HG03378 (cell line): ENCODE results near the gene CGB2.
"Not testable (repeated sequence)": the region's sequence is repeated elsewhere in the genome, so short reads cannot be mapped to it uniquely, and the experiment has no call there.

Experiments
- ATAC-seq: cut with Tn5 transposase; IDR thresholded peaks from one replicate; pipeline ENCODE4 v1.9.1; 2021; ENCODE audit warnings: mild to moderate bottlenecking, moderate library complexity; ENCODE audit not compliant: unreplicated experiment

CGB2 gene

GRCh38 chr19:49030323-49030722 is 1.4 kb upstream of the CGB2 start:
- not testable (repeated sequence) for ATAC-seq

DNA sequence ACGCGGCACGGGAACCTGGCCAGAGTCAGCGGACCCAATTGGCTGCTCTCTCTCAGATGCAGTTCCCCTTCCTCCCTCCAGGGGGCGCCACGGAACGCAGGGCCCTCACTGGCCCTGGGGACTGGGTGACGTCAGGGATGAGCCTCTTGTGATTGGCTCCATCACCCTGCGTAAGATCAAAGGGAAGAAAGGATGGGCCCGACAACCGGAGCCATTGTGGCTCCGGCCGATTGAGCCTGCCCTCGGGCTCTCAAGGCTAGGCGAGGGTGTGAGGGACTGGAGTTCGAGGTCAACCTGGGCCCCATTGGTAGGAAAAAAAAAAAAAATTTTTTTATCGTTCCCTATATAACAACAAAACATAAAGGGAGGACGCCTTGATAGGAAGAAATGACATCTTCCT is 5.1 kb downstream of the CGB2 start, which contains the start of gene CGB1:
CGB1 (minus strand) TSS at position 81 of the 400 bp plus-strand sequence. CDS start 184 bp downstream, outside the sequence.
- ATAC-seq: not testable (repeated sequence)

GRCh38 chr19:49038111-49038510 is 6.4 kb downstream of the CGB2 start:
- not testable (repeated sequence) for ATAC-seq

GRCh38 chr19:49038557-49039276 is 7.0 kb downstream of the CGB2 start:
- not testable (repeated sequence) for ATAC-seq

DNA sequence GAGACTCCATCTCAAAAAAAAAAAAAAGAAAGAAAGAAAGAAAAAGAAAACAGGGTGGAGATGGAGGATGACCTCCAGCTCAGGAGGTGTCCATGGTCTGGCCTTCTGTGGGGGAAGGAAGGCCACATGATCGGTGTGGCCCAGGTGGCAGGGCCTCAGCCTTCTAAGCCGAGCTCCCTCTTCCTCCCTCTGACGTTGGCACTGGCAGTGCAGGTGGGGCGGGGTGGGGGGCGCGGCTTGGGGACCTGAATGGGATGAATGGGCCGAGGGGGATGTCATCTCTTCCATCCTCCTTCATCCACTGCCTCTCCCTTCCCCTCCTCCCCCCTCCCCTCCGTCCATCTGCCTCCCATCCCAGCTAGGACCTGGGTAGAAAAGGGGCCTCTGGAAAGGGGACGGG is 8.0 kb downstream of the CGB2 start:
- ATAC-seq: not testable (repeated sequence)

DNA sequence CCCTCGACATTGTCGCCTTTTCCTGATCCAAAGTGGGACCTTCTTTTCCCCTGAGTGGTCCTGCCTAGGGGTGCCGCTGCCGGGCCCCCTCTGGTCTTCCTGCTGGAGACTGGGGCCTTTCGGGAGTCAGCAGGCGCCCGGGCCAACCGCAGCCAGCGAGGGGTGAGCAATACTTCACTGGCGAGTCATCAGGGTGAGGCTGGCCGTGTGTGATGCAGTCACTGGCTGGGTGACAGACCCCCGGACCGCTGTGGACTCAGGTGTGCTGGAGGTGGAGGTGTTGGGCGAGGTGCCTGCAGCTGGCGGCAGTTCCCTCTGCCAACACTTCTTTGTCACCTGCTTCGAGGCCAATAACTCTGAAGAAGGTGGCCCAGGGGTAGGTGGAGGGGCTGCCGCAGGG is 10.5 kb downstream of the CGB2 start:
- ATAC-seq: no peak

DNA sequence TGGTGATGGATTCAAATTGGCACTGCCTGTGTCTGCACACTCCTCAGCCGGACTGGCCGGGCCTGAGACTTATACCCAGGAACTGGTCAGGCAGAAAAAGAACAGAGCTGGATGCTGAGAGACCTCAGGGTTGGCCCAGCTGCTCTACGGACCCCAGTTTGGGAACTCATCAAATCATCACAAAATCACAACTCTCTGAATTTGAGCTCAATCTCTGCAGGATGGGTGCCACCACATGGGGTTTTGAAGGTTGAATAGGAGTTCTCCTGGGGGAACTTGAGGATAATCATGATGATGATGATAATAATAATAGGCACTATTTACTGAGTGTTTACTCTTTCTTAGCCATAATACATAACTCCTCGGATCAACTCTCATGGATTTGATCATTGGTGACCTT is 11.0 kb downstream of the CGB2 start:
- not testable (repeated sequence) for ATAC-seq

GRCh38 chr19:49043548-49043947 is 11.9 kb downstream of the CGB2 start, which contains the start of gene CGB5:
CGB5 (plus strand) TSS chr19:49043848; CDS start chr19:49044210, 362 bp downstream.
- ATAC-seq: not testable (repeated sequence)

- ATAC-seq: not testable (repeated sequence)
These were observed 17.3 kb downstream of the CGB2 start, which contains the start of gene CGB8 for GRCh38 chr19:49049011-49049410. CGB8 (minus strand) TSS chr19:49049111; CDS start chr19:49048739, 372 bp downstream.

GRCh38 chr19:49049834-49050233 is 18.1 kb downstream of the CGB2 start:
- not testable (repeated sequence) for ATAC-seq

- not testable (repeated sequence) for ATAC-seq
These were observed 18.8 kb downstream of the CGB2 start for GRCh38 chr19:49050376-49051033.

DNA sequence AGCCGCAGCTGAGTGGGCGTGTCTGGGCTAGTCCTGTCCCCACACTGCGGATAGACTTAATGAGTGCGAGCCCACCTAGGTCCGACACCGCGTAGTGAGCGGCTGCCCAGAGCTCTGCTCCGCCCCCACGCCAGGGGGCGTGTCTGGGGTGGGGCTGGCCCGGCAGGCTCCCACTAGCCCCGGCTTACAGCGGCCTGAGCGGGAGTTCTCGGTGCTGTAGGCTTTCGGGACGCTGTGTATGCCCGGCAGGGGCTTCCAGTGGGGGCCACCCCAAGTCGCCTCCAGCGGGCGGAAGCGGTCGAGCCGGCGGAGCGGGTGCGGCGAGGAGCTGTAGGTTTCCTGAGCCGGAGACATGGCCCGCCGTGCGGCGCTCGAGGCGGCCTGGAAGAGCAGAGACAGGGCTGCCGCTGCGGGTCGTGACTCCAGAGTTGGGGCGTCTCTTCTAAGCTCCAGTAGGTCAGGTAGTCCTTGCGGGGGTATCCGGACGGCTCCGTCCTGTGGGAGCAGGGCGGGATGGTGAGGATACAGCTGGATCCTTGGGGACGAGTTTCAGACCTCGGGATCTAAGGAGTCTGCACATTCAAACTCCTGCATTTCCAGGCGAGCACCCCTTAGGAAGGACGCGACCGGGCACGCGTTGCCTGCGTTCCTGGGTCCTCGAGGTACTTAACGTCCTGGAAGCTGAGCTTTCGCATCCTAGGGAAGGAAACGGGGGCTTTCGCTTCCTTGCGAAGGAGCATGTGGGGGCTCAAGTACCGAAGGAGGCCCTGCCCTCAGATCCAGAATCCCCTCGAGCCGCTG is 24.6 kb downstream of the CGB2 start:
- ATAC-seq: no peak

DNA sequence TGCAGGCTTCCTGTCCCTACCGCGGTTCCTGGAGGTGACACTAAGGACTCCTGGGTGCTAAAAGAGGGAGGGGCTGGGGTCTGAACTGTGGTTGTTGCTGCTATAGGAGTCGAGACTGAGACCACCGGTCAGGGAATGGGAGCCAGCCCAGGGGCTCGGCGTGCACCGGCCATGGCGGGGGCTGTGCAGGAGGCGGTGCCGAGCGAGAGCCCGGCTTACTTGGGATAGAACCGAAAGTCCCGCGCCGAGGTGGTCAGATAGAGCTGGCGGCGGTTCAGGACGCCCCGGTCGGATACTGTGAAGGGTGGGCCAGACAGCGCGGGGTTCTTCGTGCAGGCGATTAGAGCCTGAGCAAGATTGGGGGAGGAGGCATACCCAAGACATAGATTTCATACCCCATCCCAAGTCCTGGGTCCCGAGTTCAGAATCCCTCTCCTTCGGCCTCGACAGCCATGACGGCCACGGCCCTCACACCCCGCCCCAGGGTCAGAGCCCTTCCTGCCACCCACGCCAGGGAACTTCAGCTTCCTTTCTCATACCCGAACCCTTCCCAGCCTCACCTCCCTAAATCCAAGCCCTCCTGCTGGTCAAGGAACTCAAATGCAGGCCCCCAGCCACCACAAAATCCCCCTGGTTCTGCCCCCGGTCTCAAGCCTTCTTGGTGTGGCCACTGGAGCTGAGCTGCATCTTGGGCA is 25.4 kb downstream of the CGB2 start:
- ATAC-seq: not testable (repeated sequence)

DNA sequence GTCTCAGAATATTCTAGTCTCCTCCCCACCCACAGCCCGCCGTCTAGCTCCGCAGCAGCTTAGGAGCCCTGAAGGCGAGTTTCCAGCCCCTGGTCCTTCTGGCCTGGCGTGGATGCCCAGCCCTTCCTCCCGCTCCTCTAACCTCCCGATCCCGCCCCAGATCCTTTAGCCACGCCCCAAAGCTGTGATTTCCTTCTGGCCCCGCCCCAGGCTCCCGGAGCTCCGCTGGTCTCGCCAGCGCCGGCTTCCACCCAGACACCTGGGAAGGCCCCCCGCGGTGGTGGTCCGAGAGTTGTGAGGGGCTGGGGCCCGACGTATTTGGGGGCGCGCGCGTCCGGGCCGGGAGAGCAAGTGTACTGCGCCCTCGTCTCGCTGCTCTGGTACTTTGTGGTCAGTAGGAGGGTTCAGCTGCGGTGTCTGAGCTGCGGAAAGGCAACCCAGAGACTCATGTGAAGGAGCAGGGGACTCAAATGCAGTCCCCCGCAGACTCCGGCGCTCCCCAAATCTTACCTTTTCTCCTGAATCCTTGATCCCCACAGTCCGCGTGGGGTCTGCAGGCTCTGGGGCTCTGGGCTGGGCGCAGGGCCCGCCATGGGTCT is 26.0 kb downstream of the CGB2 start, which contains the start of gene CGB7:
CGB7 (minus strand) TSS at position 114 of the 599 bp plus-strand sequence. CDS start 2,374 bp downstream, outside the sequence.
- no peak for ATAC-seq

DNA sequence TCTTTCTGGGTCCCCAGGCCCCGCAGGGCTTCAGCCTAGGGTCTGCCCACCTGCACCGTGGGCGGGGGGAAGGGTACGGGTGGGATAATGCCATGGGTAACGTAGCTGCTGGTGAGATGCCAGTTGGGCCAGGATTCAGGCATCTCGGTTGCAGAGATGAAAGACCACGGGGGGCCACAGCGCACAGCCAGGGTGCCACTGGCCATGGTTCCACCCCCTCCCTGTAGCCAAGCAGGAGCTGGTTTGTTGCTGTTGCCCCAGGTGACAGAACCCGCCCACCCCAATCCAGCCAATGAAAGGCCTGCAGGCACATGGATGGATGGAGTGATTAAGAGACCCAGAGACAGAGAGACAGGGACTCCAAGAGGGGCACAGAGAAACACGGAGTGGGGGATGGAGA is 26.9 kb downstream of the CGB2 start:
- no peak for ATAC-seq

- ATAC-seq: no peak
These were observed 27.4 kb downstream of the CGB2 start for GRCh38 chr19:49059053-49059452.

- ATAC-seq: no peak
These were observed 29.3 kb downstream of the CGB2 start for GRCh38 chr19:49061000-49061399.

- no peak for ATAC-seq
These were observed 29.8 kb downstream of the CGB2 start for GRCh38 chr19:49061445-49061844.

GRCh38 chr19:49064029-49064629 is 32.4 kb downstream of the CGB2 start:
- ATAC-seq: no peak
